Suprapubic skin (tissue), 4 donors: ENCODE results near the gene U2AF2. TPM values are rescaled to one million over a fixed set of nuclear protein-coding genes. Genes with fewer than 3 reads are reported as not detected.

Experiments used
- DNase-seq, 2 donors: peaks; one replicate each; pipeline ENCODE4 v3.0.0-alpha.2; 2019; ENCODE audit warnings: low spot score in 2 of 2
- H3K27ac ChIP-seq: fragments of 200-600 bp; sonication (generic); one replicate; pipeline ENCODE4 v1.5.1; 2019
- H3K27me3 ChIP-seq: fragments of 200-600 bp; sonication (generic); one replicate; pipeline ENCODE4 v1.5.1; 2019
- H3K36me3 ChIP-seq: fragments of 200-600 bp; sonication (generic); one replicate; pipeline ENCODE4 v1.5.1; 2019
- H3K4me1 ChIP-seq: fragments of 200-600 bp; sonication (generic); one replicate; pipeline ENCODE4 v1.5.1; 2019
- H3K4me3 ChIP-seq: fragments of 200-600 bp; sonication (generic); one replicate; pipeline ENCODE4 v1.5.1; 2019; ENCODE audit warnings: mild to moderate bottlenecking
- H3K9me3 ChIP-seq: fragments of 200-600 bp; sonication (generic); one replicate; pipeline ENCODE4 v1.5.1; 2019
- EP300 ChIP-seq: sonication (generic); formaldehyde crosslinking; IDR thresholded peaks from one replicate; pipeline ENCODE4 v1.6.1; 2017; ENCODE audit warnings: antibody characterized with exemption
- POLR2A ChIP-seq, 2 donors: fragments of 450-650 bp; IDR thresholded peaks; one replicate each; pipeline ENCODE4 v1.6.1; 2017; ENCODE audit warnings: antibody characterized with exemption in 2 of 2, mild to moderate bottlenecking in 2 of 2, moderate library complexity in 2 of 2
- POLR2AphosphoS5 ChIP-seq, 3 donors: sonication (generic); formaldehyde crosslinking; IDR thresholded peaks; one replicate each; pipeline ENCODE4 v1.6.1; 2017; ENCODE audit warnings: antibody characterized with exemption in 3 of 3
- WGBS: methylation state at CpG from one replicate; pipeline ENCODE4 v1.1.5; 2018; 5-methylcytosine and 5-hydroxymethylcytosine counted together
- total RNA-seq, 4 donors: library from RNA; depleted of rRNA; stranded (reverse); fragments of >200 nt; gene quantifications; one replicate each; pipeline ENCODE4 v1.1.0, GENCODE V29; 2016
- TF ChIP-seq, protein P1 (sequence below), 2 donors: fragments of 200-600 bp in 1 of 2; fragments of 450-650 bp in 1 of 2; sonication (generic) in 1 of 2; IDR thresholded peaks; one replicate each; pipeline ENCODE4 v1.5.1; 2016 to 2019; ENCODE audit warnings: antibody characterized with exemption in 2 of 2, mild to moderate bottlenecking in 1 of 2, moderate library complexity in 1 of 2

The U2AF2 gene
- total RNA-seq, 4 donors from 2014 or later, result 82.8 to 128 (median 88.5) TPM

DNA sequence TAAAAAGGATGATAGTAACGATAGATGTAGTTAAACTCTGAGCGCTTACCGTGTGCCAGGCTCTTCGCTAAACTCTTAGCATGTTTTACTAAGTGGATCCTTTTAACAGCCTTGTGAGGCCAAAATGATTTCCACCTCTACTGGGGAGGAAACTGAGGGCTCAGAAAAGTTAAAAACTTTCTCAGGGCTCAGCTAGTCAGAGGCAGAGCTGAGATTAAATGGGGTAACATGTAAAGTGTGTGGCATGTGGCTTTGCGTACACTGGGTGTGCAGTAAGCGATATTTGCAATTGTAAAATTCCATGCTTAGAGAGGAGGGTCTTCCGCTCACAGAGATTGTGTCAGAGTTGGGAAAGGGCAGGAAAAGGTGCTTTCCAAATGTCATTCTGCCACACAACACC is 1.7 kb downstream of the U2AF2 start:
- Histone ChIP-seq H3K4me1 (peaks cover 59% of the 10 kb centered on the region), H3K27me3 (no peaks in the 10 kb centered on the region), H3K4me3 (peak overlapping the region; percentile 87), H3K36me3 (peaks cover 26% of the 10 kb centered on the region), H3K9me3 (no peaks in the 10 kb centered on the region), H3K27ac (no peak overlapping the region)
- no peak for DNase-seq
- 48% methylated on average over 7 of the region's 7 CpGs for WGBS
- no peak for TF ChIP-seq POLR2AphosphoS5 (IDR thresholded peaks at IDR 0.05)
- TF ChIP-seq, protein P1, sequence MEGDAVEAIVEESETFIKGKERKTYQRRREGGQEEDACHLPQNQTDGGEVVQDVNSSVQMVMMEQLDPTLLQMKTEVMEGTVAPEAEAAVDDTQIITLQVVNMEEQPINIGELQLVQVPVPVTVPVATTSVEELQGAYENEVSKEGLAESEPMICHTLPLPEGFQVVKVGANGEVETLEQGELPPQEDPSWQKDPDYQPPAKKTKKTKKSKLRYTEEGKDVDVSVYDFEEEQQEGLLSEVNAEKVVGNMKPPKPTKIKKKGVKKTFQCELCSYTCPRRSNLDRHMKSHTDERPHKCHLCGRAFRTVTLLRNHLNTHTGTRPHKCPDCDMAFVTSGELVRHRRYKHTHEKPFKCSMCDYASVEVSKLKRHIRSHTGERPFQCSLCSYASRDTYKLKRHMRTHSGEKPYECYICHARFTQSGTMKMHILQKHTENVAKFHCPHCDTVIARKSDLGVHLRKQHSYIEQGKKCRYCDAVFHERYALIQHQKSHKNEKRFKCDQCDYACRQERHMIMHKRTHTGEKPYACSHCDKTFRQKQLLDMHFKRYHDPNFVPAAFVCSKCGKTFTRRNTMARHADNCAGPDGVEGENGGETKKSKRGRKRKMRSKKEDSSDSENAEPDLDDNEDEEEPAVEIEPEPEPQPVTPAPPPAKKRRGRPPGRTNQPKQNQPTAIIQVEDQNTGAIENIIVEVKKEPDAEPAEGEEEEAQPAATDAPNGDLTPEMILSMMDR (IDR thresholded peaks at IDR 0.05), result no peak
- no peak for TF ChIP-seq EP300
- no peak for TF ChIP-seq POLR2A (IDR thresholded peaks at IDR 0.05)

DNA sequence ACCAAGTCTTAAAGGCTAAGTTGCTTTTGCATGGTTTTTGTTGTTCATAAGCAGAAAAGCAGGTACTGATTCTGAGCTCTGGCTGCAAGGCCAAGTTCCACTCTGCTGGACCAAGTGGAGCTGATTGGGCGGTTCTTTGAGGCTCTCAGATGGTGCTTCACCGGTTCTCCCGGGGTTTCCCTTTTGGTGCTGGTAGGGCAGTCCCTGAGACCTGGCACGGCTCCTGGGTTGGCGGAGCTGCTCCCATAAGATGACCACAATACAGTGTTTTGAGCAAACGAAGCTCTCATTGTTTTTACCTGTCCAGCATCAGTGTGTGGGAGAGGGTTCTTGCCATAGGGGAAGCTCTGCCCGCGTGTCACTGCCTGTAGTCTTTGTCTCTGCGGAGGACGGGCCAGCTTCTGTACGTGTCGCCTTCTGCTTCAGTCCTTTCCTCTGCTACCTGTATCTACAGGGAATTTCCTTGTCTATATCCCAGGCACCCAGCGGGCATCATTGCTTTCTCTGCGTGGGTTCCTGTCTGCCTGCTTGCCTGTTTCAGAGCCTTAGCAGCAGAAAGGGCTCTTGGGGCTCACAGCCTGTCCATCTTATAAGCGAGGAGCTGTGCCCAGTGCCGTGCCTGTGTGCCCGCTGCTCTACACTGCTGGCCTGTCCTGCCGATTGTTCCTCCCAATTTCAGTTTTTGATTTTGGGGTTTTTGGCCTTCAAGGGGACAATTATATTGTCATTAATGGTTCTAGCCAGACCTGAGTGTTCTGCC is 2.3 kb downstream of the U2AF2 start:
- 37% methylated on average over 17 of the region's 18 CpGs for WGBS
- H3K4me3 ChIP-seq, result peak overlapping the region; percentile 87
- no peaks in the 10 kb centered on the region for H3K27me3 ChIP-seq
- no peak for TF ChIP-seq POLR2AphosphoS5 (IDR thresholded peaks at IDR 0.05)
- TF ChIP-seq POLR2A (IDR thresholded peaks at IDR 0.05), result no peak
- TF ChIP-seq, protein P1 (IDR thresholded peaks at IDR 0.05), result no peak
- TF ChIP-seq EP300, result no peak
- peaks cover 32% of the 10 kb centered on the region for H3K36me3 ChIP-seq
- peaks cover 59% of the 10 kb centered on the region for H3K4me1 ChIP-seq
- no peaks in the 10 kb centered on the region for H3K9me3 ChIP-seq
- DNase-seq, result no peak
- H3K27ac ChIP-seq, result no peak overlapping the region

DNA sequence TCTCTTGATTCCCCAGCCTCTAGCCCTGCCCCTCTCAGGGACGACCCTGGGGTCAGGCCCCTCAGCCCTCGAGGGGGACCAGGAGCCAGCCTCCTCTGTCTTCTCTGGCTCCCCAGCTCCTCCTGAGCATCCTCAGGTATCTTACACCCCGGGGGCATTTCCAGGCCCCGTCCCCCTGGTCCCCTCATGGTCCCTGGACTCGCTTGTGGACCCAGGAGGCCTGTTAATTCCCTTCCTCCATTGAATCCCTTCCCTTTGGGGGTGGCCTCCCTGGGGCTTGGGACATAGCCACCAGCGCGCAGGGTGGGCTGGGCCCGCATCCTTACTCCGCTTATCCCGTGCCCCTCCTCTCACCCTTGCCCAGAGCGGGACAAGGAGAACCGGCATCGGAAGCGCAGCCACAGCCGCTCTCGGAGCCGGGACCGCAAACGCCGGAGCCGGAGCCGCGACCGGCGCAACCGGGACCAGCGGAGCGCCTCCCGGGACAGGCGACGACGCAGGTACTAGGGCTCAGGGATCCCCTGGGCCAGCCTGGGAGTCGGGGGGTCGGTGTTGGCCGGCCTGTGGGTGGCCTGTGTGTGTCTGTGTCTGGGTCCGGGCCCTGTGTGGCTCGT is 4.1 kb downstream of the U2AF2 start:
- 92% methylated on average over 23 of the region's 37 CpGs for WGBS
- Histone ChIP-seq H3K27ac (no peak overlapping the region), H3K9me3 (no peaks in the 10 kb centered on the region), H3K27me3 (no peaks in the 10 kb centered on the region), H3K4me3 (no peak overlapping the region), H3K4me1 (peaks cover 50% of the 10 kb centered on the region), H3K36me3 (peaks cover 50% of the 10 kb centered on the region)
- no peak for DNase-seq
- TF ChIP-seq EP300, result no peak
- TF ChIP-seq POLR2A (IDR thresholded peaks at IDR 0.05), result no peak
- TF ChIP-seq, protein P1 (IDR thresholded peaks at IDR 0.05), result no peak
- TF ChIP-seq POLR2AphosphoS5 (IDR thresholded peaks at IDR 0.05), result no peak

DNA sequence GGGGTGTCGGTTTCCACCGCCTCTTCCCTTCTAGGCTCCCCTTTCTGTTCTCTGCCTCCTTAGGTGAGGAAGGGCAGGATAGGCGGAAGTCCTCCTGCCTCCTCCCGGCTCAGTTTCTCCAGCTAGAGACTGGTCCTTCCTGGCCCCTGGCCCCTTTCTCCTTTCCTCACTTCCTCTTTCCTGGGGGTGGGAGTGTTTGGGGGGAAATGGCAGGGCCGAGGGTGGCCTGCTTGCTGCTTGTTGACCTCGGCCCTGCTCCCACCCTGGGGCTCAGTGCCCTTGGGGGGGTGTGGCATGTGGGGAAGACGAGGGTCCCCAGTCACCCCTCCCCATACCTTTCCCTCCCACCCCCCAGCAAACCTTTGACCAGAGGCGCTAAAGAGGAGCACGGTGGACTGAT is 5.0 kb downstream of the U2AF2 start:
- TF ChIP-seq, protein P1 (IDR thresholded peaks at IDR 0.05), result no peak
- no peak for TF ChIP-seq POLR2A (IDR thresholded peaks at IDR 0.05)
- TF ChIP-seq EP300, result no peak
- TF ChIP-seq POLR2AphosphoS5 (IDR thresholded peaks at IDR 0.05), result no peak
- WGBS, result 70% methylated on average over 9 of the region's 9 CpGs
- Histone ChIP-seq H3K27me3 (no peaks in the 10 kb centered on the region), H3K9me3 (no peaks in the 10 kb centered on the region), H3K4me1 (peaks cover 50% of the 10 kb centered on the region), H3K4me3 (no peak overlapping the region), H3K36me3 (peaks cover 59% of the 10 kb centered on the region), H3K27ac (no peak overlapping the region)
- DNase-seq, result no peak

GRCh38 chr19:55660404-55660803 is 5.6 kb downstream of the U2AF2 start:
- DNase-seq, result no peak
- H3K4me1 ChIP-seq, result peaks cover 50% of the 10 kb centered on the region
- WGBS, result 80% methylated on average over 10 of the region's 12 CpGs

More at GRCh38 chr19:55660404-55660803, 5.6 kb downstream of the U2AF2 start:
- Histone ChIP-seq H3K27me3 (no peaks in the 10 kb centered on the region), H3K4me3 (no peak overlapping the region), H3K9me3 (no peaks in the 10 kb centered on the region), H3K36me3 (peaks cover 63% of the 10 kb centered on the region), H3K27ac (no peak overlapping the region)
- TF ChIP-seq POLR2A (IDR thresholded peaks at IDR 0.05) (no peak), EP300 (no peak), POLR2AphosphoS5 (IDR thresholded peaks at IDR 0.05) (no peak)
- TF ChIP-seq, protein P1 (IDR thresholded peaks at IDR 0.05), result no peak
